ENCODE data around the gene ISYNA1.

ISYNA1 gene

GRCh38 chr19:18466354-18466753 lies 28.4 kb upstream of the ISYNA1 start:
- no peak for DNase-seq

GRCh38 chr19:18465964-18466339 lies 28.0 kb upstream of the ISYNA1 start:
- no peak for DNase-seq

- no peak for DNase-seq
These were observed 27.5 kb upstream of the ISYNA1 start for GRCh38 chr19:18465214-18465963.

- peak; percentile 85 for DNase-seq
These were observed 26.7 kb upstream of the ISYNA1 start for GRCh38 chr19:18464646-18465045.

- DNase-seq, result no peak
These were observed 23.5 kb upstream of the ISYNA1 start for GRCh38 chr19:18461471-18461870.

- DNase-seq, result no peak
These were observed 23.0 kb upstream of the ISYNA1 start for GRCh38 chr19:18460900-18461299.

- no peak for DNase-seq
These were observed 19.8 kb upstream of the ISYNA1 start for GRCh38 chr19:18457483-18458331.

GRCh38 chr19:18456974-18457373 lies 19.0 kb upstream of the ISYNA1 start:
- no peak for DNase-seq

GRCh38 chr19:18456279-18456678 lies 18.3 kb upstream of the ISYNA1 start:
- DNase-seq, result no peak

- peak; percentile 17 for DNase-seq
These were observed 15.5 kb upstream of the ISYNA1 start for GRCh38 chr19:18453269-18454024.

GRCh38 chr19:18452386-18452785 lies 14.5 kb upstream of the ISYNA1 start:
- no peak for DNase-seq

GRCh38 chr19:18450931-18451836 lies 13.3 kb upstream of the ISYNA1 start:
- peak; percentile 57 for DNase-seq

GRCh38 chr19:18450021-18450930 lies 12.3 kb upstream of the ISYNA1 start:
- no peak for DNase-seq

GRCh38 chr19:18449552-18449951 lies 11.6 kb upstream of the ISYNA1 start:
- DNase-seq, result no peak

- no peak for DNase-seq
These were observed 9.0 kb upstream of the ISYNA1 start for GRCh38 chr19:18446811-18447359.

GRCh38 chr19:18446145-18446810 lies 8.3 kb upstream of the ISYNA1 start:
- no peak for DNase-seq

GRCh38 chr19:18445262-18445948 lies 7.5 kb upstream of the ISYNA1 start:
- no peak for DNase-seq

GRCh38 chr19:18444513-18444912 lies 6.6 kb upstream of the ISYNA1 start:
- no peak for DNase-seq

GRCh38 chr19:18443831-18444230 lies 5.9 kb upstream of the ISYNA1 start:
- DNase-seq, result no peak

GRCh38 chr19:18443406-18443805 lies 5.5 kb upstream of the ISYNA1 start:
- DNase-seq, result no peak

Measured in HCEC 1CT (cell line).